ENCODE measurements around the gene COG3. TPM values are rescaled to one million over a fixed set of nuclear protein-coding genes. Genes with fewer than 3 reads are reported as not detected.

COG3 gene
- total and polyA plus RNA-seq, 4 donors, result 22.8 to 113 (median 38.2) TPM

- TF ChIP-seq REST (IDR thresholded peaks at IDR 0.05) (no peak), MAX (IDR thresholded peaks at IDR 0.05) (no peak)
Measured at GRCh38 chr13:45512098-45512496, 47.4 kb downstream of the COG3 start (continued).

- 86% methylated on average over 2 of the region's 2 CpGs for WGBS
- no peak overlapping the region for H3K4me3 ChIP-seq (ENCODE audit: low read depth in 1 of 3, low read length in 3 of 3)
- H3K36me3 ChIP-seq (ENCODE audit: control insufficient read depth in 4 of 4, insufficient read depth in 3 of 4, low read depth in 1 of 4, low read length in 3 of 4), result peaks cover 11 to 80% (median 71%) of the 10 kb centered on the region in 4 donors
- no peak overlapping the region for H3K27ac ChIP-seq (ENCODE audit: low read depth in 1 of 2, low read length in 2 of 2)
- TF ChIP-seq NR2F2 (IDR thresholded peaks at IDR 0.05), result no peak
- no peak for TF ChIP-seq SP1 (IDR thresholded peaks at IDR 0.05)
- TF ChIP-seq JUND (IDR thresholded peaks at IDR 0.05), result no peak
- no peak for TF ChIP-seq CTCF (IDR thresholded peaks at IDR 0.05; ENCODE audit: low read depth, low read length, missing input control)
- TF ChIP-seq MAX (IDR thresholded peaks at IDR 0.05), result no peak
- no peak for TF ChIP-seq RAD21 (IDR thresholded peaks at IDR 0.05)
- no peak for TF ChIP-seq GABPA (IDR thresholded peaks at IDR 0.05 in 1 of 2, conservative IDR thresholded peaks at IDR 0.05 in 1 of 2)
- no peaks in the 10 kb centered on the region for H3K4me1 ChIP-seq (ENCODE audit: control insufficient read depth in 4 of 4, insufficient read depth in 4 of 4, low read length in 3 of 4)
- H3K9ac ChIP-seq (ENCODE audit: low read depth in 1 of 2, low read length in 2 of 2), result no peak overlapping the region
- DNase-seq (ENCODE audit: low spot score), result no peak
- H3K27me3 ChIP-seq (ENCODE audit: control insufficient read depth in 4 of 4, insufficient read depth in 4 of 4, low read length in 3 of 4), result no peaks in the 10 kb centered on the region
- H3K9me3 ChIP-seq (ENCODE audit: control insufficient read depth in 4 of 4, low read length in 3 of 4), result no peaks in the 10 kb centered on the region
Measured at GRCh38 chr13:45516757-45517156, 52.0 kb downstream of the COG3 start.

GRCh38 chr13:45518525-45519245, 53.9 kb downstream of the COG3 start:
- Histone ChIP-seq H3K36me3 (ENCODE audit: control insufficient read depth in 4 of 4, insufficient read depth in 3 of 4, low read depth in 1 of 4, low read length in 3 of 4) (peaks cover 8 to 81% (median 66%) of the 10 kb centered on the region in 4 donors), H3K9ac (ENCODE audit: low read depth in 1 of 2, low read length in 2 of 2) (no peak overlapping the region), H3K4me3 (ENCODE audit: low read depth in 1 of 3, low read length in 3 of 3) (no peak overlapping the region), H3K9me3 (ENCODE audit: control insufficient read depth in 4 of 4, low read length in 3 of 4) (no peaks in the 10 kb centered on the region), H3K4me1 (ENCODE audit: control insufficient read depth in 4 of 4, insufficient read depth in 4 of 4, low read length in 3 of 4) (no peaks in the 10 kb centered on the region), H3K27me3 (ENCODE audit: control insufficient read depth in 4 of 4, insufficient read depth in 4 of 4, low read length in 3 of 4) (no peaks in the 10 kb centered on the region), H3K27ac (ENCODE audit: low read depth in 1 of 2, low read length in 2 of 2) (no peak overlapping the region)
- no peak for DNase-seq (ENCODE audit: low spot score)
- WGBS, result 71% methylated on average over 4 of the region's 4 CpGs
- TF ChIP-seq CTCF (IDR thresholded peaks at IDR 0.05; ENCODE audit: low read depth, low read length, missing input control) (no peak), HNF4G (IDR thresholded peaks at IDR 0.05) (no peak), RXRA (IDR thresholded peaks at IDR 0.05) (no peak), SP1 (IDR thresholded peaks at IDR 0.05) (no peak), NR2F2 (IDR thresholded peaks at IDR 0.05) (no peak), MAX (IDR thresholded peaks at IDR 0.05) (no peak), GABPA (IDR thresholded peaks at IDR 0.05 in 1 of 2, conservative IDR thresholded peaks at IDR 0.05 in 1 of 2) (no peak), FOXA2 (IDR thresholded peaks at IDR 0.05) (no peak), REST (IDR thresholded peaks at IDR 0.05) (no peak), RAD21 (IDR thresholded peaks at IDR 0.05) (no peak), EGR1 (IDR thresholded peaks at IDR 0.05; ENCODE audit: low read depth in 2 of 2) (no peak), ATF3 (IDR thresholded peaks at IDR 0.05) (no peak), YY1 (IDR thresholded peaks at IDR 0.05) (no peak), HNF4A (conservative IDR thresholded peaks at IDR 0.05) (no peak), FOXA1 (IDR thresholded peaks at IDR 0.05) (no peak), JUND (IDR thresholded peaks at IDR 0.05) (no peak)
